CD14-positive monocyte (primary cell): ENCODE results near the gene TPX2. TPM values are rescaled to one million over a fixed set of nuclear protein-coding genes. Genes with fewer than 3 reads are reported as not detected.

Source experiments
- DNase-seq, 3 donors: peaks; one replicate each; pipeline ENCODE4 v3.0.0-alpha.2; 2011 to 2022
- H2AFZ ChIP-seq: 2 replicates; pipeline ENCODE4 v1.6.0; 2012; ENCODE audit warnings: mild to moderate bottlenecking, low read depth, low read length, inconsistent platforms; ENCODE audit not compliant: insufficient read depth, poor library complexity, severe bottlenecking
- H3K27ac ChIP-seq, 2 donors: 1 replicate in 1 of 2; 2 replicates in 1 of 2; pipeline ENCODE4 v1.5.1; 2012 to 2013; ENCODE audit warnings: low read length in 2 of 2, control low read depth in 1 of 2, inconsistent platforms in 1 of 2, low read depth in 1 of 2, mild to moderate bottlenecking in 1 of 2
- H3K27me3 ChIP-seq, 2 donors: one replicate each; pipeline versions ENCODE4 v1.6.0 to v1.6.1; 2011 to 2013; ENCODE audit warnings: low read length in 2 of 2; ENCODE audit not compliant: control insufficient read depth in 2 of 2, insufficient read depth in 2 of 2
- H3K36me3 ChIP-seq, 2 donors: replicated peaks in 1 of 2; 1 replicate in 1 of 2; 2 replicates in 1 of 2; pipeline versions ENCODE4 v1.5.1 to v1.6.1; 2012 to 2013; ENCODE audit warnings: low read length in 2 of 2, control low read depth in 1 of 2, inconsistent platforms in 1 of 2, mild to moderate bottlenecking in 1 of 2; ENCODE audit not compliant: insufficient read depth in 2 of 2, control insufficient read depth in 1 of 2
- H3K4me1 ChIP-seq, 2 donors: 1 replicate in 1 of 2; 2 replicates in 1 of 2; pipeline versions ENCODE4 v1.5.1 to v1.6.1; 2012 to 2013; ENCODE audit warnings: low read length in 2 of 2, control low read depth in 1 of 2, inconsistent platforms in 1 of 2, mild to moderate bottlenecking in 1 of 2, moderate library complexity in 1 of 2; ENCODE audit not compliant: insufficient read depth in 2 of 2, control insufficient read depth in 1 of 2
- H3K4me2 ChIP-seq: replicated peaks from 2 replicates; pipeline ENCODE3; 2012; ENCODE audit warnings: low read length, moderate library complexity, mild to moderate bottlenecking; ENCODE audit not compliant: poor library complexity, severe bottlenecking; ENCODE audit errors: extremely low read depth
- H3K4me3 ChIP-seq, 3 experiments: fragments of 200-600 bp in 1 of 3; sonication (generic) in 1 of 3; replicated peaks in 1 of 3; 1 replicate in 2 of 3; 2 replicates in 1 of 3; pipeline ENCODE4 v1.5.1; 2011 to 2013; ENCODE audit warnings: low read length in 3 of 3, mild to moderate bottlenecking in 3 of 3, control low read depth in 2 of 3, low read depth in 2 of 3, inconsistent platforms in 1 of 3, moderate library complexity in 1 of 3
- H3K79me2 ChIP-seq: 2 replicates; pipeline ENCODE4 v1.6.0; 2012; ENCODE audit warnings: mild to moderate bottlenecking, control low read depth, inconsistent platforms, low read length, moderate library complexity; ENCODE audit not compliant: insufficient read depth
- H3K9ac ChIP-seq: 2 replicates; pipeline ENCODE4 v1.6.0; 2017; ENCODE audit warnings: low read length, mild to moderate bottlenecking; ENCODE audit not compliant: insufficient read depth, poor library complexity, severe bottlenecking
- H3K9me3 ChIP-seq, 2 donors: replicated peaks in 1 of 2; 1 replicate in 1 of 2; 2 replicates in 1 of 2; pipeline versions ENCODE4 v1.5.1 to v1.6.1; 2012 to 2013; ENCODE audit warnings: low read length in 2 of 2, control low read depth in 1 of 2; ENCODE audit not compliant: control insufficient read depth in 1 of 2, insufficient read depth in 1 of 2
- H4K20me1 ChIP-seq: 2 replicates; pipeline ENCODE4 v1.6.0; 2012; ENCODE audit warnings: mild to moderate bottlenecking, low read length, control low read depth, moderate library complexity; ENCODE audit not compliant: insufficient read depth
- H3K27ac Mint-ChIP-seq, 7 donors: one replicate each; pipeline ENCODE4 v1.8.0; 2020; ENCODE audit warnings: mild to moderate bottlenecking in 7 of 7, mixed read lengths in 7 of 7, moderate library complexity in 6 of 7, inconsistent platforms in 2 of 7
- H3K27me3 Mint-ChIP-seq, 3 donors: one replicate each; pipeline ENCODE4 v1.8.0; 2021 to 2022; ENCODE audit warnings: low read depth in 3 of 3, mild to moderate bottlenecking in 3 of 3, mixed read lengths in 3 of 3, moderate library complexity in 3 of 3, inconsistent platforms in 1 of 3
- H3K36me3 Mint-ChIP-seq, 2 donors: one replicate each; pipeline ENCODE4 v1.8.0; 2020; ENCODE audit warnings: mixed read lengths in 2 of 2, inconsistent platforms in 1 of 2, mild to moderate bottlenecking in 1 of 2
- H3K4me1 Mint-ChIP-seq: one replicate; pipeline ENCODE4 v1.8.0; 2020; ENCODE audit warnings: mild to moderate bottlenecking, mixed read lengths
- H3K4me3 Mint-ChIP-seq, 2 donors: one replicate each; pipeline ENCODE4 v1.8.0; 2020; ENCODE audit warnings: mild to moderate bottlenecking in 2 of 2, mixed read lengths in 2 of 2, moderate library complexity in 1 of 2
- H3K9me3 Mint-ChIP-seq, 7 donors: one replicate each; pipeline ENCODE4 v1.8.0; 2020 to 2022; ENCODE audit warnings: mixed read lengths in 7 of 7, mild to moderate bottlenecking in 6 of 7, moderate library complexity in 6 of 7, inconsistent platforms in 2 of 7
- CTCF ChIP-seq: fragments of 200-600 bp; IDR thresholded peaks from one replicate; pipeline ENCODE4 v1.8.0; 2022; ENCODE audit warnings: antibody characterized with exemption, mild to moderate bottlenecking
- WGBS: methylation state at CpG from one replicate; pipeline ENCODE4 v1.1.5; 2013; ENCODE audit warnings: missing lambda C conversion rate; ENCODE audit not compliant: insufficient coverage; 5-methylcytosine and 5-hydroxymethylcytosine counted together
- intact Hi-C, 2 donors: fragments of 100-400 bp; cut with micrococcal nuclease; formaldehyde crosslinking; loops; one replicate each; pipeline versions ENCODE4 v1.15.0 to v1.15.1; 2023
- polyA plus RNA-seq, 3 donors: library from polyadenylated mRNA; depleted of rRNA in 1 of 3; unstranded in 2 of 3; stranded (reverse) in 1 of 3; fragments of 300-500 nt in 2 of 3; fragments of >200 nt in 1 of 3; fragmentation: Illumina TruSeq in 2 of 3; gene quantifications; 1 replicate in 2 of 3; 2 replicates in 1 of 3; pipeline ENCODE4 v1.2.3, GENCODE V29; 2012 to 2021

TPX2 gene
- polyA plus RNA-seq, 3 donors, result 0.06 TPM; not detected in 2

- Mint-ChIP-seq H3K27ac (peak overlapping the region in 5 of 7 donors; percentile 12 to 58 (median 27)), H3K4me3 (no peak overlapping the region), H3K4me1 (no peaks in the 10 kb centered on the region), H3K27me3 (peaks cover 0 to 2% (median 0%) of the 10 kb centered on the region in 3 donors), H3K36me3 (peaks cover 36 to 74% of the 10 kb centered on the region in 2 donors), H3K9me3 (no peaks in the 10 kb centered on the region)
- 100% methylated on average over 1 of the region's 4 CpGs for WGBS
- Histone ChIP-seq H3K36me3 (peaks cover 46 to 75% of the 10 kb centered on the region in 2 donors), H3K9me3 (no peaks in the 10 kb centered on the region), H3K4me2 (no peak overlapping the region), H3K27me3 (no peaks in the 10 kb centered on the region), H3K79me2 (peaks cover 94% of the 10 kb centered on the region), H2AFZ (no peak overlapping the region), H3K4me3 (no peak overlapping the region), H3K27ac (no peak overlapping the region), H3K9ac (no peak overlapping the region), H4K20me1 (no peaks in the 10 kb centered on the region), H3K4me1 (no peaks in the 10 kb centered on the region)
- no peak for DNase-seq
- TF ChIP-seq CTCF, result no peak
- intact Hi-C loops, result no loop called here
These were observed 19.4 kb downstream of the TPX2 start for GRCh38 chr20:31758521-31758920.

GRCh38 chr20:31758991-31759390 is 19.9 kb downstream of the TPX2 start:
- Histone ChIP-seq H3K79me2 (peaks cover 90% of the 10 kb centered on the region), H3K36me3 (peaks cover 46 to 73% of the 10 kb centered on the region in 2 donors)
- H3K27ac Mint-ChIP-seq, result peak overlapping the region in 3 of 7 donors; percentile 10 to 38 (median 28)

More at GRCh38 chr20:31758991-31759390, 19.9 kb downstream of the TPX2 start:
- TF ChIP-seq CTCF, result no peak
- Mint-ChIP-seq H3K27me3 (no peaks in the 10 kb centered on the region), H3K4me1 (no peaks in the 10 kb centered on the region), H3K9me3 (no peaks in the 10 kb centered on the region), H3K36me3 (peaks cover 34 to 69% of the 10 kb centered on the region in 2 donors), H3K4me3 (no peak overlapping the region)
- Histone ChIP-seq H3K4me3 (no peak overlapping the region), H2AFZ (no peak overlapping the region), H3K4me1 (no peaks in the 10 kb centered on the region), H3K27ac (no peak overlapping the region), H3K9me3 (no peaks in the 10 kb centered on the region), H3K27me3 (no peaks in the 10 kb centered on the region), H4K20me1 (no peaks in the 10 kb centered on the region), H3K9ac (no peak overlapping the region), H3K4me2 (no peak overlapping the region)
- no peak for DNase-seq
- intact Hi-C loops, result no loop called here
